ENCODE results near the gene ELP2.
A peak's percentile ranks its signal among the peaks of the same experiment; 100 is the strongest.
"Not testable (repeated sequence)": the region's sequence is repeated elsewhere in the genome, so short reads cannot be mapped to it uniquely, and the experiment has no call there.

Gene ELP2

GRCh38 chr18:36158266-36158867 is 28.7 kb downstream of the ELP2 start:
- DNase-seq (ENCODE audit: low read depth), result no peak

GRCh38 chr18:36160959-36161371 is 31.3 kb downstream of the ELP2 start:
- DNase-seq (ENCODE audit: low read depth), result no peak

GRCh38 chr18:36162981-36163380 is 33.3 kb downstream of the ELP2 start:
- DNase-seq (ENCODE audit: low read depth), result no peak

GRCh38 chr18:36167692-36168218 is 38.1 kb downstream of the ELP2 start:
- no peak for DNase-seq (ENCODE audit: low read depth)

GRCh38 chr18:36168296-36168695 is 38.6 kb downstream of the ELP2 start:
- DNase-seq (ENCODE audit: low read depth), result not testable (repeated sequence)

- DNase-seq (ENCODE audit: low read depth), result no peak
These were observed 40.2 kb downstream of the ELP2 start for GRCh38 chr18:36169938-36170337.

- no peak for DNase-seq (ENCODE audit: low read depth)
These were observed 45.8 kb downstream of the ELP2 start for GRCh38 chr18:36175481-36175880.

- DNase-seq (ENCODE audit: low read depth), result no peak
These were observed 46.5 kb downstream of the ELP2 start for GRCh38 chr18:36176177-36176584.

- DNase-seq (ENCODE audit: low read depth), result no peak
These were observed 47.0 kb downstream of the ELP2 start for GRCh38 chr18:36176711-36177110.

- DNase-seq (ENCODE audit: low read depth), result no peak
These were observed 48.2 kb downstream of the ELP2 start for GRCh38 chr18:36177913-36178312.

GRCh38 chr18:36179562-36180355 is 50.1 kb downstream of the ELP2 start:
- DNase-seq (ENCODE audit: low read depth), result no peak

- no peak for DNase-seq (ENCODE audit: low read depth)
These were observed 51.7 kb downstream of the ELP2 start for GRCh38 chr18:36181441-36181840.

GRCh38 chr18:36181898-36182506 is 52.3 kb downstream of the ELP2 start:
- no peak for DNase-seq (ENCODE audit: low read depth)

- DNase-seq (ENCODE audit: low read depth), result no peak
These were observed 53.3 kb downstream of the ELP2 start for GRCh38 chr18:36183033-36183432.

- DNase-seq (ENCODE audit: low read depth), result no peak
These were observed 54.3 kb downstream of the ELP2 start for GRCh38 chr18:36183987-36184386.

GRCh38 chr18:36185157-36185556 is 55.5 kb downstream of the ELP2 start:
- no peak for DNase-seq (ENCODE audit: low read depth)

GRCh38 chr18:36185901-36186460 is 56.3 kb downstream of the ELP2 start:
- DNase-seq (ENCODE audit: low read depth), result no peak

- DNase-seq (ENCODE audit: low read depth), result no peak
These were observed 56.9 kb downstream of the ELP2 start for GRCh38 chr18:36186461-36187192.

- peak; percentile 24 for DNase-seq (ENCODE audit: low read depth)
These were observed 57.6 kb downstream of the ELP2 start, which contains the start of gene MOCOS for GRCh38 chr18:36187193-36187825. TSS of gene MOCOS (plus strand) at chr18:36187497. CDS start at chr18:36187540, 43 bp downstream.

- no peak for DNase-seq (ENCODE audit: low read depth)
These were observed 58.4 kb downstream of the ELP2 start for GRCh38 chr18:36187826-36188721.

Measured in stimulated activated CD8-positive, alpha-beta memory T cell treated with anti-CD3 and anti-CD28 coated beads, Interleukin-4, amount 100 ng/mL, for 24 hours (primary cell).